EL (cell line): ENCODE data around the gene MLXIP.
A peak's percentile ranks its signal among the peaks of the same experiment; 100 is the strongest.

Experiments used
- DNase-seq: peaks from one replicate; pipeline ENCODE4 v3.0.0-alpha.2; 2016

The MLXIP gene

GRCh38 chr12:122079532-122080081, 1.1 kb downstream of the MLXIP start:
- DNase-seq, result peak; percentile 16

GRCh38 chr12:122080149-122081082, 1.9 kb downstream of the MLXIP start:
- peak; percentile 89 for DNase-seq

- peak; percentile 48 for DNase-seq
These were observed 2.6 kb downstream of the MLXIP start for GRCh38 chr12:122081083-122081696.

- DNase-seq, result peak; percentile 50
These were observed 3.2 kb downstream of the MLXIP start for GRCh38 chr12:122081697-122082221.

GRCh38 chr12:122082621-122083356, 4.2 kb downstream of the MLXIP start:
- DNase-seq, result no peak

GRCh38 chr12:122084857-122085405, 6.4 kb downstream of the MLXIP start:
- DNase-seq, result no peak

GRCh38 chr12:122085591-122085990, 7.0 kb downstream of the MLXIP start:
- DNase-seq, result no peak

- DNase-seq, result no peak
These were observed 7.6 kb downstream of the MLXIP start for GRCh38 chr12:122086116-122086515.

GRCh38 chr12:122086641-122087285, 8.2 kb downstream of the MLXIP start:
- no peak for DNase-seq

- no peak for DNase-seq
These were observed 9.0 kb downstream of the MLXIP start for GRCh38 chr12:122087431-122088178.

- DNase-seq, result no peak
These were observed 9.7 kb downstream of the MLXIP start for GRCh38 chr12:122088179-122088810.

GRCh38 chr12:122089077-122089476, 10.5 kb downstream of the MLXIP start:
- DNase-seq, result no peak

GRCh38 chr12:122090759-122091515, 12.4 kb downstream of the MLXIP start:
- DNase-seq, result peak; percentile 76

- no peak for DNase-seq
These were observed 14.7 kb downstream of the MLXIP start for GRCh38 chr12:122093098-122093883.

GRCh38 chr12:122094137-122094734, 15.7 kb downstream of the MLXIP start:
- DNase-seq, result no peak

- DNase-seq, result peak; percentile 24
These were observed 16.4 kb downstream of the MLXIP start for GRCh38 chr12:122094735-122095631.

- no peak for DNase-seq
These were observed 17.5 kb downstream of the MLXIP start for GRCh38 chr12:122096014-122096413.
